Body of pancreas (tissue), 4 donors: Measurements from ENCODE around the gene BMPER. TPM values are rescaled to one million over a fixed set of nuclear protein-coding genes. Genes with fewer than 3 reads are reported as not detected.

Experiments used
- ATAC-seq: fragments of 150-250 bp; one replicate; pipeline ENCODE4 v1.9.1; 2016
- DNase-seq, 4 donors: peaks; one replicate each; pipeline ENCODE4 v3.0.0-alpha.2; 2019
- H3K27ac ChIP-seq, 4 donors: fragments of 200-600 bp; sonication (generic); 1 replicate in 3 of 4; 2 replicates in 1 of 4; pipeline versions ENCODE4 v1.5.1 to v1.6.1; 2016 to 2019; ENCODE audit warnings: mild to moderate bottlenecking in 1 of 4, mixed read lengths in 1 of 4, moderate library complexity in 1 of 4
- H3K27me3 ChIP-seq, 2 donors: fragments of 200-600 bp; sonication (generic); one replicate each; pipeline ENCODE4 v1.6.0; 2016; ENCODE audit warnings: mild to moderate bottlenecking in 1 of 2
- H3K36me3 ChIP-seq, 2 donors: fragments of 200-600 bp; sonication (generic); replicated peaks in 1 of 2; 2 replicates each; pipeline ENCODE4 v1.5.1; 2016; ENCODE audit warnings: low read depth in 2 of 2; ENCODE audit not compliant: insufficient read depth in 1 of 2
- H3K4me1 ChIP-seq: fragments of 200-600 bp; sonication (generic); one replicate; pipeline ENCODE4 v1.6.0; 2016
- H3K4me3 ChIP-seq, 2 donors: fragments of 200-600 bp; sonication (generic); 1 replicate in 1 of 2; 2 replicates in 1 of 2; pipeline ENCODE4 v1.5.1; 2016 to 2019
- H3K9me3 ChIP-seq, 3 donors: fragments of 200-600 bp; sonication (generic); 1 replicate in 2 of 3; 2 replicates in 1 of 3; pipeline ENCODE4 v1.5.1; 2016
- CTCF ChIP-seq, 7 experiments: fragments of 450-650 bp in 4 of 7; fragments of 200-600 bp in 3 of 7; sonication (generic) in 3 of 7; IDR thresholded peaks; one replicate each; pipeline ENCODE4 v1.5.1; 2016 to 2019; ENCODE audit warnings: antibody characterized with exemption in 7 of 7
- POLR2A ChIP-seq, 3 donors: fragments of 450-650 bp; IDR thresholded peaks; one replicate each; pipeline ENCODE4 v1.6.1; 2016; ENCODE audit warnings: antibody characterized with exemption in 3 of 3, mild to moderate bottlenecking in 2 of 3
- WGBS, 2 donors: methylation state at CpG; one replicate each; pipeline ENCODE4 v1.1.5; 2017; 5-methylcytosine and 5-hydroxymethylcytosine counted together
- intact Hi-C: fragments of 100-400 bp; cut with DNase I; formaldehyde crosslinking; loops from one replicate; pipeline ENCODE4 v1.15.1; 2023
- total RNA-seq, 2 donors: library from RNA; depleted of rRNA; stranded (reverse); fragments of >200 nt; gene quantifications; one replicate each; pipeline ENCODE4 v1.1.0, GENCODE V29; 2016

BMPER gene
- total RNA-seq, 2 donors from 2014 or later: 0.33 to 0.78 TPM

GRCh38 chr7:33982425-33982786 is 77.1 kb downstream of the BMPER start:
- Histone ChIP-seq H3K4me3 (no peak overlapping the region), H3K27ac (no peak overlapping the region), H3K27me3 (no peaks in the 10 kb centered on the region), H3K36me3 (no peaks in the 10 kb centered on the region), H3K9me3 (no peaks in the 10 kb centered on the region), H3K4me1 (no peaks in the 10 kb centered on the region)
- no peak for TF ChIP-seq POLR2A (IDR thresholded peaks at IDR 0.05)
- TF ChIP-seq CTCF (IDR thresholded peaks at IDR 0.05): peak in 2 of 7 experiments; percentile 17 to 19
- DNase-seq (no peak), ATAC-seq (peak; percentile 21)
- 34 to 46% methylated on average over 2 of the region's 2 CpGs for WGBS, 2 donors
- intact Hi-C loops: no loop called here

DNA sequence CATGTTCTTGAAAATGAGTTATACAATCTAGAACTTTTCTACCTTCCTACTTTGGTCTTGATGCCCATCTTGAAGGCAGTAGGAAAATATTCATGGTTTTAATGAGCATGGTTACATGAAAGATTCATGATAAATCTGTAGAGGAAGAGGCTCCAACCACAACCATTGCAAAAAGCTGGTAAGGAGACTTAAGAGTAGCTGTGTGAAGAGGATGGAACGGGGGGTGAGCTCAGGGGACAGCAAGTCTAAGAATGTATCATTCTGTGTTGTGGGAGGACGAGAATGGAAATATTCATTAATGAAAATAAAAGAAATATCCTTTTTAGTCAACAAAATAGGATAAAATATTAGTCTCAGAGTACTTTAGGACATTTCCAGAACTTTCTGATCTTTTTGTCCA is 81.1 kb downstream of the BMPER start:
- H3K9me3 ChIP-seq: no peaks in the 10 kb centered on the region
- no peaks in the 10 kb centered on the region for H3K36me3 ChIP-seq
- intact Hi-C loops: no loop called here
- no peaks in the 10 kb centered on the region for H3K27me3 ChIP-seq
- DNase-seq (no peak), ATAC-seq (no peak)
- no peaks in the 10 kb centered on the region for H3K4me1 ChIP-seq
- no peak overlapping the region for H3K4me3 ChIP-seq
- TF ChIP-seq CTCF (IDR thresholded peaks at IDR 0.05) (no peak), POLR2A (IDR thresholded peaks at IDR 0.05) (no peak)
- no peak overlapping the region for H3K27ac ChIP-seq
- WGBS, 2 donors: 42 to 59% methylated on average over 2 of the region's 2 CpGs

DNA sequence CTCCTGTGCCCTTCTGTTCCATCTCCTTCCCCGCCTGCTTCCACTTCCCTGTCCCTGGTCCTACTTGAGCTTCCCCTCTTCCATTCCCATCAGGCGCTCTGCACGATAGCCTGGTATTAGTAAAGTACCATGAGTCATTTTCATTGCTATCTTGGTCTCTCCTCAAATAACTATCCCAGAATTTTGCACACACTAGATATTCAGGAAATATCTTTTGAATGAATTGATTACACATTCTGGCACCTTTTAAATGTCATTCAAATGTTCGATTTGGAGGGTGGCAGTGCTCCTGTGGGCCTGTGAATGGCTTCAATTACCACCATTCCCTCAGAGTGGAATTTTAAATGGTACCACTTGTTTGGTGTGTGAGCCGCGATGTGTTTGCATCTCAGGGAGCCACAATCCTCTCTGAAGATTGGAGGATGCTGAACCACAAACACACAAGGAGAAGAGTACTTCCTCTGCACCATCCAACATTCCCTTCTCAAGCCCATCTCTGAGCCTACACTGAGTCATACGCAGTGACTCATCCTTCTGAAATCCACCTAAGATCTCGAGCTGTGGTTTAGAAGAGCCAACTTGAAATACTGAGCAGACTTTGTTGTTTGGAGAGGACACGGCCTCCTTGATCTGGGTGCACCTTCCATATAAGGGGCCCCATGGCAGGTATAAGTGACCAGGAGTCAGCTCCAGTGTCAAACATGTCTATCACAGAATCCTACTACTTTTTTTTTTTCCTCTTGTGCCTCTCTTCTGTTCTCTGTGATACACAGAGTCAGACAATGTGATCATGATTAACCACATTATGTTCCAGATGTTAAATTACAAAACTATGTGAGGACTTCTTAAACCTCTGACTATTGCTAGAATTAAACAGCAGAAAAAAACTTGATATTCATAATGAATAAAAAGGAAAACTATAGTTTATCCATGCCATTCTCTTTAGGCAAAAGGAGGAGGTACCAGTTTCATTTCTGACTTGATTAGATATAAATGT is 81.9 kb downstream of the BMPER start:
- Histone ChIP-seq H3K9me3 (no peaks in the 10 kb centered on the region), H3K27me3 (no peaks in the 10 kb centered on the region), H3K4me3 (no peak overlapping the region), H3K4me1 (no peaks in the 10 kb centered on the region), H3K36me3 (no peaks in the 10 kb centered on the region), H3K27ac (no peak overlapping the region)
- 56 to 59% methylated on average over 9 of the region's 9 CpGs for WGBS, 2 donors
- intact Hi-C loops: no loop called here
- TF ChIP-seq CTCF (IDR thresholded peaks at IDR 0.05) (no peak), POLR2A (IDR thresholded peaks at IDR 0.05) (no peak)
- peak; percentile 55 for ATAC-seq
- DNase-seq: peak in 1 of 4 donors; percentile 25

DNA sequence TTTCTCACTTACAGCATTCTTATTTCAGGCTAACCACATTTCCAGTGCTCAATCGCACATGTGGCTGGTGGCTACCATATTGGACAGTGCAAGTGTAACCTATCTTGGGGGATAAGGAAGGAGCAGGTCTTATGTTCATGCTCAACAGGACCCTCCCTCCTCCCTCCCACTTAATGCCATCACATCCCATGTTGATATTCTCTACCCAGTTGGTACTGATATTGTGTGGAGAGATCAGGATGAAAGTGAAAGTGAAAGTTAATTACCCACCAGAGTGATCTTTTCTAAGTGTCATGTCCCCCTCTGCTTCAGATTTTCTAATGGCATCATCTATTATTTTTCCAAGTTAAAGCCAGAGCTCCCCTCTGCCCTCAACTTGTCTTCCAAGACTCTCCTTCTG is 91.6 kb downstream of the BMPER start:
- Histone ChIP-seq H3K27me3 (no peaks in the 10 kb centered on the region), H3K27ac (no peak overlapping the region), H3K36me3 (no peaks in the 10 kb centered on the region), H3K4me3 (no peak overlapping the region), H3K9me3 (no peaks in the 10 kb centered on the region), H3K4me1 (no peaks in the 10 kb centered on the region)
- ATAC-seq (no peak), DNase-seq (no peak)
- WGBS, 2 donors: 64 to 78% methylated on average over 1 of the region's 1 CpG
- intact Hi-C loops: no loop called here
- no peak for TF ChIP-seq POLR2A (IDR thresholded peaks at IDR 0.05)
- no peak for TF ChIP-seq CTCF (IDR thresholded peaks at IDR 0.05)
